Fibroblast of lung (primary cell): ENCODE measurements around the gene GPC5.

Source experiments
- EZH2 ChIP-seq: IDR thresholded peaks from 2 replicates; pipeline ENCODE4 v1.5.1; 2012; ENCODE audit warnings: low read length, control low read depth, mild to moderate bottlenecking; ENCODE audit errors: missing control alignments
- TF ChIP-seq, protein P1 (sequence below), 2 donors: IDR thresholded peaks in 1 of 2; conservative IDR thresholded peaks in 1 of 2; 1 replicate in 1 of 2; 2 replicates in 1 of 2; pipeline ENCODE4 v1.5.1; 2011 to 2012; ENCODE audit warnings: low read length in 2 of 2, control low read depth in 1 of 2, inconsistent platforms in 1 of 2, low read depth in 1 of 2, mild to moderate bottlenecking in 1 of 2

DNA sequence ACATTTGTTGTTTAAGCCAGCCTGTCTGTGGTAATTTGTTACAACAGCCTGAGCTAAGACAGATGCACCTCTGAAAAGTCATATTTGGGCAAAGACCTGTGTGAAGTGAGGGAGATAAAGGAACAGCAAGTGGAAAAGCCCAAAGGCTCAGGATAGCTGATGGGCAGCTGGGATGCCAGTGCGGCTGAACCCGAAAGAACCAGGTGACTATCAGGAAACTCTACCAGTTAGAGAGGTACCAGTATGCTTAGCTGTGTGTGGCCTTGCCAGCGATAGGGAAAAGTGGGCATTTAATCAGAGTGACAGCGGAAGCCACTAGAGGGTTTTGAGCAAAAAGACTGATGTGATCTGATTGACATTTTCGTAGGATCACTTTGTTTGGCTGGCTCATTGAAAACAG lies 1063.4 kb downstream of the GPC5 start:
- no peak for TF ChIP-seq EZH2
- TF ChIP-seq, protein P1, sequence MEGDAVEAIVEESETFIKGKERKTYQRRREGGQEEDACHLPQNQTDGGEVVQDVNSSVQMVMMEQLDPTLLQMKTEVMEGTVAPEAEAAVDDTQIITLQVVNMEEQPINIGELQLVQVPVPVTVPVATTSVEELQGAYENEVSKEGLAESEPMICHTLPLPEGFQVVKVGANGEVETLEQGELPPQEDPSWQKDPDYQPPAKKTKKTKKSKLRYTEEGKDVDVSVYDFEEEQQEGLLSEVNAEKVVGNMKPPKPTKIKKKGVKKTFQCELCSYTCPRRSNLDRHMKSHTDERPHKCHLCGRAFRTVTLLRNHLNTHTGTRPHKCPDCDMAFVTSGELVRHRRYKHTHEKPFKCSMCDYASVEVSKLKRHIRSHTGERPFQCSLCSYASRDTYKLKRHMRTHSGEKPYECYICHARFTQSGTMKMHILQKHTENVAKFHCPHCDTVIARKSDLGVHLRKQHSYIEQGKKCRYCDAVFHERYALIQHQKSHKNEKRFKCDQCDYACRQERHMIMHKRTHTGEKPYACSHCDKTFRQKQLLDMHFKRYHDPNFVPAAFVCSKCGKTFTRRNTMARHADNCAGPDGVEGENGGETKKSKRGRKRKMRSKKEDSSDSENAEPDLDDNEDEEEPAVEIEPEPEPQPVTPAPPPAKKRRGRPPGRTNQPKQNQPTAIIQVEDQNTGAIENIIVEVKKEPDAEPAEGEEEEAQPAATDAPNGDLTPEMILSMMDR (conservative IDR thresholded peaks at IDR 0.05 in 1 of 2, IDR thresholded peaks at IDR 0.05 in 1 of 2; ENCODE audit: low read depth in 1 of 2, low read length in 2 of 2) = no peak
